ENCODE data around the gene TNFRSF13B. TPM values are rescaled to one million over a fixed set of nuclear protein-coding genes. Genes with fewer than 3 reads are reported as not detected.
"Not testable (repeated sequence)": the region's sequence is repeated elsewhere in the genome, so short reads cannot be mapped to it uniquely, and the experiment has no call there.

Gene TNFRSF13B
- total and polyA plus RNA-seq, 2 experiments from 2014 or later = not detected

DNA sequence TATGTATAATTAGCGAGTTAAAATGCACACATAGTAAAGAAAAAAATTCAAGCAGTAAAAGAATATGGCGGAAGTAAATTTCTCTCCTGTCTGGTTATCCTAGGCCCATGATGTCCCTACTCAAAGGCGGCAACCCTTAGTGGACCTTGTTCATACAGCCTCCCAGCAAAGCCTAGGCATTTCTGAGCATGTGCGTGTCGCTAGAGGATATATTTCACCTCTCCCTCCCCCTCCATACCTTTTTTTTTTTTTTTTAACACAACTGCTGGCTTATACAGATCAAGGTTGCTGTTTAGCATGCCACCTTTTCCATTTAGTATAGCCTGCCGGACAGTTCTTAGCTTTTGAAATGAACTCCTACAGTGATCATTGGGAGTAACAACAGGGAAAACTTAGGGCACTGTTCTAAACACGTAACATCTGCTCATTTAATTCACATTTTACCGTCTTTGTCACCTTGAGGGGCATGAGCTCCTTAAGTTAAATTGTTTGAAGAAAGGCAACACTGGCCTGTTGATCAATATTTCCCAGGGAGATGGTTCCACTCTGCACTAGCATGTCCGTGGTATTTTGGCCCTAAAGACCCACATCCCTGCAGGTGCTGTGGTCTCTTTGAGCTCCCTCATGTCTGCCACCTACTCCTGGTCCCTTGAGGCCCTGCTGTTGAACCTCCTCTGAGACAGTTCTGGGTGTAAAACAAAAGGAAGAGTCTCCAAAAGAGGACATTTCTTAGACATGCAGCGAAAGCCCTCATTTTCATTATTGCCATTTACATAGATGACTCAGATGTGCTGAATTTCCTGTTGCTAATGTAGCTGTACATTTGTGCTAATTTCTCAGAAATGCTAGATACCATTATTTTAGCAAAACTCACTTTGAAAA lies 4.1 kb upstream of the TNFRSF13B start:
- Histone ChIP-seq H3K27me3 (no peaks in the 10 kb centered on the region), H3K4me1 (ENCODE audit: low read depth) (no peaks in the 10 kb centered on the region), H3K4me3 (no peak overlapping the region), H3K27ac (no peak overlapping the region), H3K36me3 (no peaks in the 10 kb centered on the region), H3K9me3 (ENCODE audit: low read depth) (no peaks in the 10 kb centered on the region)
- TF ChIP-seq, protein P1, sequence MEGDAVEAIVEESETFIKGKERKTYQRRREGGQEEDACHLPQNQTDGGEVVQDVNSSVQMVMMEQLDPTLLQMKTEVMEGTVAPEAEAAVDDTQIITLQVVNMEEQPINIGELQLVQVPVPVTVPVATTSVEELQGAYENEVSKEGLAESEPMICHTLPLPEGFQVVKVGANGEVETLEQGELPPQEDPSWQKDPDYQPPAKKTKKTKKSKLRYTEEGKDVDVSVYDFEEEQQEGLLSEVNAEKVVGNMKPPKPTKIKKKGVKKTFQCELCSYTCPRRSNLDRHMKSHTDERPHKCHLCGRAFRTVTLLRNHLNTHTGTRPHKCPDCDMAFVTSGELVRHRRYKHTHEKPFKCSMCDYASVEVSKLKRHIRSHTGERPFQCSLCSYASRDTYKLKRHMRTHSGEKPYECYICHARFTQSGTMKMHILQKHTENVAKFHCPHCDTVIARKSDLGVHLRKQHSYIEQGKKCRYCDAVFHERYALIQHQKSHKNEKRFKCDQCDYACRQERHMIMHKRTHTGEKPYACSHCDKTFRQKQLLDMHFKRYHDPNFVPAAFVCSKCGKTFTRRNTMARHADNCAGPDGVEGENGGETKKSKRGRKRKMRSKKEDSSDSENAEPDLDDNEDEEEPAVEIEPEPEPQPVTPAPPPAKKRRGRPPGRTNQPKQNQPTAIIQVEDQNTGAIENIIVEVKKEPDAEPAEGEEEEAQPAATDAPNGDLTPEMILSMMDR (IDR thresholded peaks at IDR 0.05; ENCODE audit: low read depth, low read length) = no peak
- no peak for DNase-seq (ENCODE audit: low read depth in 1 of 2, low spot score in 1 of 2)

DNA sequence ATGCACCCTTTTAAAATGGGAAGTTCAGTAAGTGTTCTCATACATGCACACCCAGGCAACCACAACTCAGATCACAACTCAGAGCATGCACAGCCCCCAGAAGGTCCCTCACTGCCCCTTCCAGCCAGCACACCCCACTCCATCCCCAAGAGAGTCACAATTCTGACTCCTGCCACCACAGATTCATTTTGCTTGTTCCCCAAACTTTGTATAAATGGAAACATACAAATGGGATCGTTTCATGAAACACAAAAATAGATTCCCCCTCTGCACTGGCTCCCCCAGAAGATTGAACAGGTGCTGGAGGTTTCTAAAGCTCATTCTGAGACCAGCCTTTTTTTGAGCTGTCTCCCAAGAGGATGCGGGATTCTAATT lies 3.3 kb upstream of the TNFRSF13B start:
- Histone ChIP-seq H3K27ac (no peak overlapping the region), H3K9me3 (ENCODE audit: low read depth) (no peaks in the 10 kb centered on the region), H3K4me3 (no peak overlapping the region), H3K4me1 (ENCODE audit: low read depth) (no peaks in the 10 kb centered on the region), H3K36me3 (no peaks in the 10 kb centered on the region), H3K27me3 (no peaks in the 10 kb centered on the region)
- DNase-seq (ENCODE audit: low read depth in 1 of 2, low spot score in 1 of 2) = no peak
- TF ChIP-seq, protein P1 (IDR thresholded peaks at IDR 0.05; ENCODE audit: low read depth, low read length) = no peak

DNA sequence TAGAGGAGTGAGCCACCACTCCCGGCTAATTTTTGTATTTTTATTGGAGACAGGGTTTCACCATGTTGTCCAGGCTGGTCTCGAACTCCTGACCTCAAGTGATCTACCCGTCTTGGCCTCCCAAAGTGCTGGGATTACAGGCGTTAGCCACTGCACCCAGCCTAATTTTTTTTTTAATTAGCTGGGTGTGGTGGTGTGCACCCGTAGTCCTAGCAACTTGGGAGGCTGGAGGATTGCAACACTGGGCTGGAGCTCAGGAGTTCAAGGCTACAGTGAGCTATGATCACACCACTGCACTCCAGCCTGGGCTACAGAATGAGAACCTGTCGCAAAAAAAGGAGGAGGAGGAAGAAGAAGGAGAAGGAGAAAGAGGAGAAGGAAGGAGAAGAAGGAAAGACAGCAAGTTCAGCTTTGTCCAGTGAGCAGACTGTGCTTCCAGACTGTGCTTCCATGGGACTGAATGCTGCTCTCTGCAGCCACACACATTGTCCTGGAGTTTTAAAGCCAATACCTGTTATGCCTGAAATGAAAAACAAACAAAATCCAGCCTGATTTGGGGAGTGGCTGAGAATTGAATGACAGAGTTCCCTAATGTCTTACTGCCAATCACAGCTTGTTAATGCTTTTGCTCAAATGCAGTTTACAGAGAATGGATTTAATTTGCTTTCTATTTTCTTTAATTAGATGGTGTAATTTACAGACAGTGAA lies 2.8 kb upstream of the TNFRSF13B start:
- Histone ChIP-seq H3K4me1 (ENCODE audit: low read depth) (no peaks in the 10 kb centered on the region), H3K4me3 (no peak overlapping the region), H3K27me3 (no peaks in the 10 kb centered on the region), H3K36me3 (no peaks in the 10 kb centered on the region), H3K27ac (no peak overlapping the region), H3K9me3 (ENCODE audit: low read depth) (no peaks in the 10 kb centered on the region)
- TF ChIP-seq, protein P1 (IDR thresholded peaks at IDR 0.05; ENCODE audit: low read depth, low read length) = no peak
- DNase-seq (ENCODE audit: low read depth in 1 of 2, low spot score in 1 of 2) = no peak

DNA sequence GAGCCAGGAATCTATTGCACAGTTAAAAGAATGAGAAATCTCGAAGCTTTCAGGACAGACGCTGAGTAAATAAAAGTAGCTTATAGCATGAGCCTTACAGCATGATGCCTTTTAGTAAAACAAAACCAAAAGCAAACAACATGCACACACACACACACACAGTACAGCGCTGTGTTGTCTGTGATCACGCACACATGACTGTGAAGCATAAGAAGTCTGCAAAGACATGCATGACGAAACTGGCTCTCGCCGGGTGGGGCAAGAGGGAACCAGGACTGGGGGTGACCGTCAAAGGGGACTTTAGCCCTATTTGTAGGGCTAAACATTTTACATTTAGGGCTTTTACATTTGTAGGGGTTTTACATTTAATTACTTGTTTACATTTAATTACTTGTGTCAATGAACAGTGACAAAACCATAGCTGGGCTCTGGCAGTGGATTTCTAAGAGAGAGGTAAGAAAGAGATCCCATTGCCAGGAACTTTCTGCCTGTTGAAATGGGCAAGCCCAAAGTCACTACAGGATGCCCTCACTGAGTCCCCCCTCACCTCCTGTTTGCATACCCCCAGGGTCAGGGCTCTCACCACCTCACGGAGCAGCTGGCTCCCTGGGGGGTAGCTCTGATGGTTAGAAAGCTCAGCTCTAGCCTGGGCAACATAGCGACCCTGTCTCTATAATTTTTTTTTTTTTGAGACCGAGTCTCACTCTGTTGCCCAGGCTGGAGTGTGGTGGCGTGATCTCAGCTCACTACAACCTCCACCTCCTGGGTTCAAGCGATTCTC lies 2.0 kb upstream of the TNFRSF13B start:
- TF ChIP-seq, protein P1 (IDR thresholded peaks at IDR 0.05; ENCODE audit: low read depth, low read length) = no peak
- Histone ChIP-seq H3K27me3 (no peaks in the 10 kb centered on the region), H3K4me1 (ENCODE audit: low read depth) (no peaks in the 10 kb centered on the region)

DNA sequence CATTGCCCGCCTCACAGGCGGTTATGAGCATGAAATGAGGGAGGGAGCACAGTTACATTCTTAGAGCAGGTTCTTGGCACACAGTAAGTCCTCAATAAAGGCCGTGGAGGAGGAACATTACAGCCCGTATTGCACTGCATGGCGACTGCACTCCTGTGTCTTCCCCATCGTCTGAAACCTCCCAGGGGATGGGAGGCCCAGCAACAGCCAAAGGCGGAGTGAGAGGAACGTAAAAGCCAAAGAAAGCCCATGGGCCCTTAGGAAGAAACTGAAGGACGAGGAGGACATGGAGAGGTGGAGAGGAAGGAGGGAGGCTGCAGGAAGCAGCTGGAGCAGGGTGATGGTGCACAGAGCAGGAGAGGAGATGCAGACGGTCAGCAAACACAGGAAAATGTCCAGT lies 1.1 kb upstream of the TNFRSF13B start:
- H3K4me3 ChIP-seq; DNase-seq (ENCODE audit: low read depth in 1 of 2, low spot score in 1 of 2); H3K9me3 ChIP-seq (ENCODE audit: low read depth); H3K27me3 ChIP-seq; H3K36me3 ChIP-seq; H3K27ac ChIP-seq; H3K4me1 ChIP-seq (ENCODE audit: low read depth): not testable (repeated sequence)

More for the DNA sequence above, 2.0 kb upstream of the TNFRSF13B start:
- no peak for DNase-seq (ENCODE audit: low read depth in 1 of 2, low spot score in 1 of 2)
- H3K4me3 ChIP-seq = no peak overlapping the region
- H3K9me3 ChIP-seq (ENCODE audit: low read depth) = no peaks in the 10 kb centered on the region
- H3K27ac ChIP-seq = no peak overlapping the region
- H3K36me3 ChIP-seq = no peaks in the 10 kb centered on the region
